ENCODE measurements around the gene ZFAND6.

The ZFAND6 gene

GRCh38 chr15:80052597-80053304 is 6.7 kb upstream of the ZFAND6 start:
- no peak for DNase-seq

GRCh38 chr15:80055933-80056332 is 3.5 kb upstream of the ZFAND6 start:
- no peak for DNase-seq

- no peak for DNase-seq
These were observed 1.4 kb upstream of the ZFAND6 start for GRCh38 chr15:80058044-80058443.

- no peak for DNase-seq
These were observed 395 bp downstream of the ZFAND6 start for GRCh38 chr15:80059786-80060355.

- peak; percentile 34 for DNase-seq
These were observed 1.0 kb downstream of the ZFAND6 start for GRCh38 chr15:80060356-80061006.

GRCh38 chr15:80061582-80061981 is 2.1 kb downstream of the ZFAND6 start:
- DNase-seq, result no peak

- no peak for DNase-seq
These were observed 7.4 kb downstream of the ZFAND6 start for GRCh38 chr15:80066912-80067311.

- DNase-seq, result no peak
These were observed 9.1 kb downstream of the ZFAND6 start for GRCh38 chr15:80068578-80068977.

GRCh38 chr15:80070840-80071239 is 11.4 kb downstream of the ZFAND6 start:
- DNase-seq, result no peak

GRCh38 chr15:80071652-80072051 is 12.2 kb downstream of the ZFAND6 start:
- no peak for DNase-seq

GRCh38 chr15:80072285-80072994 is 13.0 kb downstream of the ZFAND6 start:
- peak; percentile 77 for DNase-seq

GRCh38 chr15:80073197-80073596 is 13.7 kb downstream of the ZFAND6 start:
- DNase-seq, result no peak

GRCh38 chr15:80076321-80077318 is 17.1 kb downstream of the ZFAND6 start:
- no peak for DNase-seq

- DNase-seq, result peak; percentile 16
These were observed 21.9 kb downstream of the ZFAND6 start for GRCh38 chr15:80081390-80081789.

- DNase-seq, result no peak
These were observed 27.6 kb downstream of the ZFAND6 start for GRCh38 chr15:80087104-80087503.

GRCh38 chr15:80090041-80090440 is 30.6 kb downstream of the ZFAND6 start:
- DNase-seq, result no peak

GRCh38 chr15:80090879-80091503 is 31.5 kb downstream of the ZFAND6 start:
- DNase-seq, result peak; percentile 9

- no peak for DNase-seq
These were observed 34.5 kb downstream of the ZFAND6 start for GRCh38 chr15:80093854-80094418.

GRCh38 chr15:80095511-80095910 is 36.0 kb downstream of the ZFAND6 start:
- DNase-seq, result no peak

GRCh38 chr15:80095969-80096368 is 36.5 kb downstream of the ZFAND6 start:
- DNase-seq, result no peak

- no peak for DNase-seq
These were observed 38.9 kb downstream of the ZFAND6 start for GRCh38 chr15:80098341-80098740.

- no peak for DNase-seq
These were observed 39.8 kb downstream of the ZFAND6 start for GRCh38 chr15:80099241-80099640.

All from CD4-positive, alpha-beta T cell treated with Interleukin-17A for 1 hour (primary cell).